HEK293 (cell line): ENCODE results near the gene PLIN4.

Source experiments
- CTCF ChIA-PET: fragments of 350-600 bp; formaldehyde crosslinking; extraction: SDS; loops from one replicate; lab custom pipeline; 2021; ENCODE audit warnings: antibody characterized with exemption; lab: Yijun Ruan, JAX
- POLR2A ChIA-PET: fragments of 300-600 bp; formaldehyde crosslinking; extraction: SDS; loops from one replicate; lab custom pipeline; 2020; ENCODE audit warnings: antibody characterized with exemption, inconsistent platforms; lab: Yijun Ruan, JAX
- H3K27ac ChIP-seq: fragments of 200-500 bp; sonication (Bioruptor generic); 2 replicates; pipeline ENCODE4 v1.5.1; 2014; ENCODE audit warnings: low read depth, low read length, control low read depth, inconsistent platforms; ENCODE audit errors: extremely low read depth
- H3K36me3 ChIP-seq, 2 experiments: fragments of 200-500 bp in 1 of 2; sonication (Bioruptor generic) in 1 of 2; 1 replicate in 1 of 2; 2 replicates in 1 of 2; pipeline ENCODE4 v1.5.1; 2014 to 2017; ENCODE audit warnings: inconsistent platforms in 2 of 2, low read length in 2 of 2; ENCODE audit not compliant: control insufficient read depth in 2 of 2, insufficient read depth in 1 of 2
- H3K4me1 ChIP-seq: fragments of 200-500 bp; sonication (Bioruptor generic); 2 replicates; pipeline ENCODE4 v1.5.1; 2014; ENCODE audit warnings: mild to moderate bottlenecking, low read length, inconsistent platforms; ENCODE audit not compliant: control insufficient read depth, insufficient read depth
- H3K4me3 ChIP-seq: 2 replicates; pipeline ENCODE4 v1.5.1; 2011; ENCODE audit warnings: low read depth, mild to moderate bottlenecking, control low read depth, low read length, moderate library complexity
- H3K9me3 ChIP-seq: fragments of 200-500 bp; sonication (Bioruptor generic); 2 replicates; pipeline ENCODE4 v1.5.1; 2014; ENCODE audit warnings: low read depth, low read length, inconsistent platforms; ENCODE audit not compliant: control insufficient read depth, insufficient read depth
- BCL11B ChIP-seq: fragments of 450-650 bp; formaldehyde crosslinking; IDR thresholded peaks from 2 replicates; pipeline ENCODE4 v1.5.1; 2016; ENCODE audit warnings: low read depth, missing biosample characterization, missing genetic modification characterization
- KLF10 ChIP-seq: fragments of 450-650 bp; IDR thresholded peaks from 2 replicates; pipeline ENCODE4 v1.5.1; 2018; ENCODE audit warnings: missing biosample characterization, mild to moderate bottlenecking, missing genetic modification characterization
- SCRT1 ChIP-seq: fragments of 450-650 bp; formaldehyde crosslinking; IDR thresholded peaks from 2 replicates; pipeline ENCODE4 v1.5.1; 2016; ENCODE audit warnings: missing biosample characterization, missing genetic modification characterization, borderline replicate concordance
- ZBTB48 ChIP-seq: fragments of 450-650 bp; formaldehyde crosslinking; IDR thresholded peaks from 2 replicates; pipeline ENCODE4 v1.5.1; 2016; ENCODE audit warnings: missing biosample characterization, missing genetic modification characterization
- ZNF121 ChIP-seq: fragments of 450-650 bp; formaldehyde crosslinking; IDR thresholded peaks from 2 replicates; pipeline ENCODE4 v1.5.1; 2016; ENCODE audit warnings: missing biosample characterization, missing genetic modification characterization
- ZNF211 ChIP-seq: fragments of 450-650 bp; formaldehyde crosslinking; IDR thresholded peaks from 2 replicates; pipeline ENCODE4 v1.5.1; 2016; ENCODE audit warnings: low read depth, missing biosample characterization, missing genetic modification characterization
- ZNF214 ChIP-seq: fragments of 450-650 bp; formaldehyde crosslinking; IDR thresholded peaks from 2 replicates; pipeline ENCODE4 v1.5.1; 2017; ENCODE audit warnings: missing biosample characterization, mild to moderate bottlenecking, missing genetic modification characterization, borderline replicate concordance
- ZNF302 ChIP-seq: fragments of 450-650 bp; formaldehyde crosslinking; IDR thresholded peaks from 2 replicates; pipeline ENCODE4 v1.5.1; 2016; ENCODE audit warnings: missing biosample characterization, missing genetic modification characterization, low read depth
- ZNF391 ChIP-seq: fragments of 450-650 bp; formaldehyde crosslinking; IDR thresholded peaks from 2 replicates; pipeline ENCODE4 v1.5.1; 2016; ENCODE audit warnings: low read depth, missing biosample characterization, missing genetic modification characterization, borderline replicate concordance
- ZNF548 ChIP-seq: fragments of 450-650 bp; formaldehyde crosslinking; IDR thresholded peaks from 2 replicates; pipeline ENCODE4 v1.5.1; 2016; ENCODE audit warnings: missing biosample characterization, missing genetic modification characterization
- ZNF626 ChIP-seq: fragments of 450-650 bp; sonication (Bioruptor Pico); formaldehyde crosslinking; IDR thresholded peaks from 2 replicates; pipeline ENCODE4 v1.5.1; 2018; ENCODE audit warnings: missing biosample characterization, missing genetic modification characterization, inconsistent platforms
- TF ChIP-seq, protein P1 (sequence below): fragments of 450-650 bp; formaldehyde crosslinking; IDR thresholded peaks from 2 replicates; pipeline ENCODE4 v1.5.1; 2016; ENCODE audit warnings: missing biosample characterization, missing genetic modification characterization
- TF ChIP-seq, protein P2 (sequence below): fragments of 450-650 bp; formaldehyde crosslinking; optimal IDR thresholded peaks from 2 replicates; pipeline ENCODE3; 2016; ENCODE audit warnings: missing biosample characterization, mild to moderate bottlenecking, missing genetic modification characterization
- TF ChIP-seq, protein P3 (sequence below): fragments of 450-650 bp; formaldehyde crosslinking; IDR thresholded peaks from 2 replicates; pipeline ENCODE4 v1.5.1; 2016; ENCODE audit warnings: missing biosample characterization, missing genetic modification characterization
- TF ChIP-seq, protein P4 (sequence below): fragments of 450-650 bp; IDR thresholded peaks from 2 replicates; pipeline ENCODE4 v1.5.1; 2018; ENCODE audit warnings: missing biosample characterization, mild to moderate bottlenecking, missing genetic modification characterization
- TF ChIP-seq, protein P5 (sequence below): fragments of 450-650 bp; formaldehyde crosslinking; IDR thresholded peaks from 2 replicates; pipeline ENCODE4 v1.5.0; 2017; ENCODE audit warnings: missing biosample characterization, missing genetic modification characterization, borderline replicate concordance
- TF ChIP-seq, protein P6 (sequence below): fragments of 450-650 bp; formaldehyde crosslinking; IDR thresholded peaks from 2 replicates; pipeline ENCODE4 v1.5.1; 2016; ENCODE audit warnings: missing biosample characterization, missing genetic modification characterization
- TF ChIP-seq, protein P7 (sequence below): fragments of 450-650 bp; formaldehyde crosslinking; IDR thresholded peaks from 2 replicates; pipeline ENCODE4 v1.5.1; 2016; ENCODE audit warnings: missing biosample characterization, missing genetic modification characterization, low read depth
- TF ChIP-seq, protein P8 (sequence below): fragments of 450-650 bp; formaldehyde crosslinking; IDR thresholded peaks from 2 replicates; pipeline ENCODE4 v1.5.1; 2016; ENCODE audit warnings: missing biosample characterization, missing genetic modification characterization

PLIN4 gene

DNA sequence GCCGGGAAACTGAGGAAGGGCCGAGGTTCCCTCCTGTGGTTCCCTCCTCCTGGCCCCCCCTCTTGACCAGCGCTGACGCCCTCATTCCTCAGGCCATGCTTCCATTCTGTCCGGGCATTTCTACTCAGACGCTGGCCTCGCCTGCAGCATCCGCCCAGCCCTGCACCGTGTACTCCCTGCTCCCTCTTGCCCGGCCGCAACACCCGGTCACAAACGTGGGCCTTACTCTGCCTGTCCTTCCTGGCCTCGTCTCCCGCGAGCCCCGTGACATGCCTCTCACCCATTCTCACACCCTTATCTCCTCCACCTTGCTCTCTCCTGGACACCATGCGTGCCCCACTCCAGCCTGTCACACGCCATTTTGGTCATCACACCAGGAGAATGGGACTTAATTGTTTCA, 34.9 kb downstream of the PLIN4 start:
- H3K27ac ChIP-seq = no peak overlapping the region
- H3K4me1 ChIP-seq = no peaks in the 10 kb centered on the region
- ChIA-PET CTCF (no interaction called here), POLR2A (interaction anchor here (0.6 to 0.7 kb wide), 4 partner anchors 8 to 21 kb away, joined by 4 to 6 read pairs (median 6); no protein-coding TSS in a partner anchor)
- peaks cover 16 to 64% of the 10 kb centered on the region in 2 experiments; a peak in 2 of 3 replicates for H3K36me3 ChIP-seq
- TF ChIP-seq, protein P1, sequence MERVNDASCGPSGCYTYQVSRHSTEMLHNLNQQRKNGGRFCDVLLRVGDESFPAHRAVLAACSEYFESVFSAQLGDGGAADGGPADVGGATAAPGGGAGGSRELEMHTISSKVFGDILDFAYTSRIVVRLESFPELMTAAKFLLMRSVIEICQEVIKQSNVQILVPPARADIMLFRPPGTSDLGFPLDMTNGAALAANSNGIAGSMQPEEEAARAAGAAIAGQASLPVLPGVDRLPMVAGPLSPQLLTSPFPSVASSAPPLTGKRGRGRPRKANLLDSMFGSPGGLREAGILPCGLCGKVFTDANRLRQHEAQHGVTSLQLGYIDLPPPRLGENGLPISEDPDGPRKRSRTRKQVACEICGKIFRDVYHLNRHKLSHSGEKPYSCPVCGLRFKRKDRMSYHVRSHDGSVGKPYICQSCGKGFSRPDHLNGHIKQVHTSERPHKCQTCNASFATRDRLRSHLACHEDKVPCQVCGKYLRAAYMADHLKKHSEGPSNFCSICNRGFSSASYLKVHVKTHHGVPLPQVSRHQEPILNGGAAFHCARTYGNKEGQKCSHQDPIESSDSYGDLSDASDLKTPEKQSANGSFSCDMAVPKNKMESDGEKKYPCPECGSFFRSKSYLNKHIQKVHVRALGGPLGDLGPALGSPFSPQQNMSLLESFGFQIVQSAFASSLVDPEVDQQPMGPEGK (tag by site-specific recombination) = no peak
- no peak for TF ChIP-seq ZNF626 (tag by site-specific recombination)
- no peaks in the 10 kb centered on the region for H3K9me3 ChIP-seq
- H3K4me3 ChIP-seq = no peak overlapping the region

DNA sequence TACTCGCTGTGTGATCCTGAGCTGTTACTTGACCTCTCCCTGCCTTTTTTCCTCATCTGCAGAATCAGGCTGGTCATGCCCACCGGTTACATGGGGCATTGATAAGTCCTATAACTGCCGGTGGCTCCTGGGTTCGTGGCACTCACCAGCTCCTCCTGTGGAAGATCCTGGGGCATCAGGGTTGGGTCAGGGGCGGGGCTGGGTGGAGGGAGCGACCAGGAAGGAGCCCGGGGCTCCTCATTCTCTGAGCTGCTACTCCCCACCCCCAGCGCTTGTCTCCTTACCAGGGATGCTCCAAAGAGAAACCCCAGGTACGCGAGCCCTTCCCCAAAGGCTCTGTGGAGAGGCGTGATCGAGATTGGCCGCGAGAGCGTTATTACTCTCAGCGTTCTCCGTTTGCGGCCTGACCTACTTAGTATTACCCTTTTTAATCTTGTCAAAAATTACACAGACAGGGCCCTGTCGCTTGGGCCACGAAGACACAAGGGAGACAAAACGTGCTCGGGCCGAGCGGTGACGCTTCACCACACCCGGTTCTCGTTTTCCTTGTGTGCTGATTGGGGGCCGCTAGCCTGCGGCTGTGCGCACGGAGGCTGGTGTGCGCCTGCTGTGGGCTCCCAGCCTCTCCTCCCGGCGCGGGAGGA, 35.4 kb downstream of the PLIN4 start:
- TF ChIP-seq, protein P2, sequence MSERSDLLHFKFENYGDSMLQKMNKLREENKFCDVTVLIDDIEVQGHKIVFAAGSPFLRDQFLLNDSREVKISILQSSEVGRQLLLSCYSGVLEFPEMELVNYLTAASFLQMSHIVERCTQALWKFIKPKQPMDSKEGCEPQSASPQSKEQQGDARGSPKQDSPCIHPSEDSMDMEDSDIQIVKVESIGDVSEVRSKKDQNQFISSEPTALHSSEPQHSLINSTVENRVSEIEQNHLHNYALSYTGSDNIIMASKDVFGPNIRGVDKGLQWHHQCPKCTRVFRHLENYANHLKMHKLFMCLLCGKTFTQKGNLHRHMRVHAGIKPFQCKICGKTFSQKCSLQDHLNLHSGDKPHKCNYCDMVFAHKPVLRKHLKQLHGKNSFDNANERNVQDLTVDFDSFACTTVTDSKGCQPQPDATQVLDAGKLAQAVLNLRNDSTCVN = no peak
- TF ChIP-seq, protein P3, sequence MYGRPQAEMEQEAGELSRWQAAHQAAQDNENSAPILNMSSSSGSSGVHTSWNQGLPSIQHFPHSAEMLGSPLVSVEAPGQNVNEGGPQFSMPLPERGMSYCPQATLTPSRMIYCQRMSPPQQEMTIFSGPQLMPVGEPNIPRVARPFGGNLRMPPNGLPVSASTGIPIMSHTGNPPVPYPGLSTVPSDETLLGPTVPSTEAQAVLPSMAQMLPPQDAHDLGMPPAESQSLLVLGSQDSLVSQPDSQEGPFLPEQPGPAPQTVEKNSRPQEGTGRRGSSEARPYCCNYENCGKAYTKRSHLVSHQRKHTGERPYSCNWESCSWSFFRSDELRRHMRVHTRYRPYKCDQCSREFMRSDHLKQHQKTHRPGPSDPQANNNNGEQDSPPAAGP (tag by site-specific recombination) = no peak
- TF ChIP-seq ZNF302 (tag by site-specific recombination) (no peak), KLF10 (tag by site-specific recombination) (no peak), ZBTB48 (no peak), ZNF391 (tag by site-specific recombination) (no peak), ZNF548 (tag by site-specific recombination) (no peak), BCL11B (tag by site-specific recombination) (no peak), ZNF121 (tag by site-specific recombination) (no peak), ZNF211 (tag by site-specific recombination) (no peak), ZNF214 (tag by site-specific recombination) (no peak), SCRT1 (tag by site-specific recombination) (no peak)
- TF ChIP-seq, protein P4, sequence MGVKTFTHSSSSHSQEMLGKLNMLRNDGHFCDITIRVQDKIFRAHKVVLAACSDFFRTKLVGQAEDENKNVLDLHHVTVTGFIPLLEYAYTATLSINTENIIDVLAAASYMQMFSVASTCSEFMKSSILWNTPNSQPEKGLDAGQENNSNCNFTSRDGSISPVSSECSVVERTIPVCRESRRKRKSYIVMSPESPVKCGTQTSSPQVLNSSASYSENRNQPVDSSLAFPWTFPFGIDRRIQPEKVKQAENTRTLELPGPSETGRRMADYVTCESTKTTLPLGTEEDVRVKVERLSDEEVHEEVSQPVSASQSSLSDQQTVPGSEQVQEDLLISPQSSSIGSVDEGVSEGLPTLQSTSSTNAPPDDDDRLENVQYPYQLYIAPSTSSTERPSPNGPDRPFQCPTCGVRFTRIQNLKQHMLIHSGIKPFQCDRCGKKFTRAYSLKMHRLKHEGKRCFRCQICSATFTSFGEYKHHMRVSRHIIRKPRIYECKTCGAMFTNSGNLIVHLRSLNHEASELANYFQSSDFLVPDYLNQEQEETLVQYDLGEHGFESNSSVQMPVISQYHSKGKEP (tag by site-specific recombination) = no peak
- TF ChIP-seq, protein P5, sequence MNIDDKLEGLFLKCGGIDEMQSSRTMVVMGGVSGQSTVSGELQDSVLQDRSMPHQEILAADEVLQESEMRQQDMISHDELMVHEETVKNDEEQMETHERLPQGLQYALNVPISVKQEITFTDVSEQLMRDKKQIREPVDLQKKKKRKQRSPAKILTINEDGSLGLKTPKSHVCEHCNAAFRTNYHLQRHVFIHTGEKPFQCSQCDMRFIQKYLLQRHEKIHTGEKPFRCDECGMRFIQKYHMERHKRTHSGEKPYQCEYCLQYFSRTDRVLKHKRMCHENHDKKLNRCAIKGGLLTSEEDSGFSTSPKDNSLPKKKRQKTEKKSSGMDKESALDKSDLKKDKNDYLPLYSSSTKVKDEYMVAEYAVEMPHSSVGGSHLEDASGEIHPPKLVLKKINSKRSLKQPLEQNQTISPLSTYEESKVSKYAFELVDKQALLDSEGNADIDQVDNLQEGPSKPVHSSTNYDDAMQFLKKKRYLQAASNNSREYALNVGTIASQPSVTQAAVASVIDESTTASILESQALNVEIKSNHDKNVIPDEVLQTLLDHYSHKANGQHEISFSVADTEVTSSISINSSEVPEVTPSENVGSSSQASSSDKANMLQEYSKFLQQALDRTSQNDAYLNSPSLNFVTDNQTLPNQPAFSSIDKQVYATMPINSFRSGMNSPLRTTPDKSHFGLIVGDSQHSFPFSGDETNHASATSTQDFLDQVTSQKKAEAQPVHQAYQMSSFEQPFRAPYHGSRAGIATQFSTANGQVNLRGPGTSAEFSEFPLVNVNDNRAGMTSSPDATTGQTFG (tag by site-specific recombination) = no peak
- TF ChIP-seq, protein P6, sequence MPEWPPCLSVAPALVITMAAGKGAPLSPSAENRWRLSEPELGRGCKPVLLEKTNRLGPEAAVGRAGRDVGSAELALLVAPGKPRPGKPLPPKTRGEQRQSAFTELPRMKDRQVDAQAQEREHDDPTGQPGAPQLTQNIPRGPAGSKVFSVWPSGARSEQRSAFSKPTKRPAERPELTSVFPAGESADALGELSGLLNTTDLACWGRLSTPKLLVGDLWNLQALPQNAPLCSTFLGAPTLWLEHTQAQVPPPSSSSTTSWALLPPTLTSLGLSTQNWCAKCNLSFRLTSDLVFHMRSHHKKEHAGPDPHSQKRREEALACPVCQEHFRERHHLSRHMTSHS (tag by site-specific recombination) = no peak
- TF ChIP-seq, protein P7, sequence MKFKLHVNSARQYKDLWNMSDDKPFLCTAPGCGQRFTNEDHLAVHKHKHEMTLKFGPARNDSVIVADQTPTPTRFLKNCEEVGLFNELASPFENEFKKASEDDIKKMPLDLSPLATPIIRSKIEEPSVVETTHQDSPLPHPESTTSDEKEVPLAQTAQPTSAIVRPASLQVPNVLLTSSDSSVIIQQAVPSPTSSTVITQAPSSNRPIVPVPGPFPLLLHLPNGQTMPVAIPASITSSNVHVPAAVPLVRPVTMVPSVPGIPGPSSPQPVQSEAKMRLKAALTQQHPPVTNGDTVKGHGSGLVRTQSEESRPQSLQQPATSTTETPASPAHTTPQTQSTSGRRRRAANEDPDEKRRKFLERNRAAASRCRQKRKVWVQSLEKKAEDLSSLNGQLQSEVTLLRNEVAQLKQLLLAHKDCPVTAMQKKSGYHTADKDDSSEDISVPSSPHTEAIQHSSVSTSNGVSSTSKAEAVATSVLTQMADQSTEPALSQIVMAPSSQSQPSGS = no peak
- TF ChIP-seq, protein P8, sequence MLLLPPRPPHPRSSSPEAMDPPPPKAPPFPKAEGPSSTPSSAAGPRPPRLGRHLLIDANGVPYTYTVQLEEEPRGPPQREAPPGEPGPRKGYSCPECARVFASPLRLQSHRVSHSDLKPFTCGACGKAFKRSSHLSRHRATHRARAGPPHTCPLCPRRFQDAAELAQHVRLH (tag by site-specific recombination) = no peak
- H3K4me1 ChIP-seq = no peaks in the 10 kb centered on the region
- ChIA-PET POLR2A (interaction anchor here (1.2 kb wide), 1 partner anchor 42 kb away, joined by 4 read pairs; no protein-coding TSS in a partner anchor), CTCF (no interaction called here)
- H3K27ac ChIP-seq = no peak overlapping the region
- no peaks in the 10 kb centered on the region for H3K9me3 ChIP-seq
- H3K36me3 ChIP-seq = peaks cover 19 to 65% of the 10 kb centered on the region in 2 experiments
- H3K4me3 ChIP-seq = no peak overlapping the region
